Bronchial epithelial cell (primary cell): Measurements from ENCODE around the gene PPP1CA. TPM values are rescaled to one million over a fixed set of nuclear protein-coding genes. Genes with fewer than 3 reads are reported as not detected.

Experiments
- DNase-seq: peaks from one replicate; pipeline ENCODE4 v3.0.0-alpha.2; 2010; ENCODE audit warnings: low read depth
- FAIRE-seq: peaks from 2 replicates; lab custom pipeline; 2011; peaks lifted over from hg19 to GRCh38; lab: Jason Lieb, UNC
- H3K27me3 ChIP-seq: 2 replicates; pipeline ENCODE4 v1.5.1; 2011; ENCODE audit warnings: low read length; ENCODE audit not compliant: control insufficient read depth, insufficient read depth
- H3K36me3 ChIP-seq: 2 replicates; pipeline ENCODE4 v1.5.1; 2011; ENCODE audit warnings: low read length; ENCODE audit not compliant: control insufficient read depth, insufficient read depth
- H3K4me3 ChIP-seq: 2 replicates; pipeline ENCODE4 v1.5.1; 2011; ENCODE audit warnings: mild to moderate bottlenecking, low read depth, low read length, control low read depth
- total RNA-seq: library from RNA; depleted of rRNA; stranded (reverse); fragments of >200 nt; gene quantifications from 2 replicates; pipeline ENCODE4 v1.2.1, GENCODE V29; 2014
- TF ChIP-seq, protein P1 (sequence below): IDR thresholded peaks from 2 replicates; pipeline ENCODE4 v1.5.1; 2011; ENCODE audit warnings: mild to moderate bottlenecking, moderate library complexity, low read length, control low read depth, inconsistent platforms; ENCODE audit not compliant: insufficient read depth, severe bottlenecking

PPP1CA gene
- total RNA-seq, 1 donor from 2014 or later: 209 TPM

GRCh38 chr11:67409781-67410368 is 8.2 kb upstream of the PPP1CA start:
- Histone ChIP-seq H3K36me3 (no peaks in the 10 kb centered on the region), H3K27me3 (peaks cover 10% of the 10 kb centered on the region), H3K4me3 (no peak overlapping the region)
- TF ChIP-seq, protein P1, sequence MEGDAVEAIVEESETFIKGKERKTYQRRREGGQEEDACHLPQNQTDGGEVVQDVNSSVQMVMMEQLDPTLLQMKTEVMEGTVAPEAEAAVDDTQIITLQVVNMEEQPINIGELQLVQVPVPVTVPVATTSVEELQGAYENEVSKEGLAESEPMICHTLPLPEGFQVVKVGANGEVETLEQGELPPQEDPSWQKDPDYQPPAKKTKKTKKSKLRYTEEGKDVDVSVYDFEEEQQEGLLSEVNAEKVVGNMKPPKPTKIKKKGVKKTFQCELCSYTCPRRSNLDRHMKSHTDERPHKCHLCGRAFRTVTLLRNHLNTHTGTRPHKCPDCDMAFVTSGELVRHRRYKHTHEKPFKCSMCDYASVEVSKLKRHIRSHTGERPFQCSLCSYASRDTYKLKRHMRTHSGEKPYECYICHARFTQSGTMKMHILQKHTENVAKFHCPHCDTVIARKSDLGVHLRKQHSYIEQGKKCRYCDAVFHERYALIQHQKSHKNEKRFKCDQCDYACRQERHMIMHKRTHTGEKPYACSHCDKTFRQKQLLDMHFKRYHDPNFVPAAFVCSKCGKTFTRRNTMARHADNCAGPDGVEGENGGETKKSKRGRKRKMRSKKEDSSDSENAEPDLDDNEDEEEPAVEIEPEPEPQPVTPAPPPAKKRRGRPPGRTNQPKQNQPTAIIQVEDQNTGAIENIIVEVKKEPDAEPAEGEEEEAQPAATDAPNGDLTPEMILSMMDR: no peak
- no peak for DNase-seq
- FAIRE-seq: no peak

DNA sequence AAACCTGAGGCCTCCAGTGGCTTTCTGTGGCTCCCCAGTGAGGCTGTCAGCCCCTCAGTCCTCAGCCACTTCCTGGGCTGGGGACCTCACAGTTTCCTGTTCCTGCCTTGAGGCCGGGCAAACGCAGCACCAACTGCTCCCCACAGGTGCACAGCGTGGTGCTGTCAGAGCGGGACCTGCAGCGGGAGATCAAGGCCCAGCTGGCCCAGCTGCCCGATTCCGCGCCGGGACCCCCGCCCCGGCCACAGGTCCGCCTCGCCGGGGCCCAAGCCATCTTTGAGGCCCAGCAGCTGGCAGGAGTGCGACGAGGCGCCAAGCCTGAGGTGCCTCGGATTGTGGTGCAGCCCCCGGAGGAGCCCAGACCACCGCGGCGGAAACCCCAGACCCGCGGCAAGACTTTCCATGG is 7.6 kb upstream of the PPP1CA start:
- DNase-seq (no peak), FAIRE-seq (no peak)
- H3K36me3 ChIP-seq: no peaks in the 10 kb centered on the region
- H3K4me3 ChIP-seq: no peak overlapping the region
- peaks cover 10% of the 10 kb centered on the region for H3K27me3 ChIP-seq
- TF ChIP-seq, protein P1: no peak

DNA sequence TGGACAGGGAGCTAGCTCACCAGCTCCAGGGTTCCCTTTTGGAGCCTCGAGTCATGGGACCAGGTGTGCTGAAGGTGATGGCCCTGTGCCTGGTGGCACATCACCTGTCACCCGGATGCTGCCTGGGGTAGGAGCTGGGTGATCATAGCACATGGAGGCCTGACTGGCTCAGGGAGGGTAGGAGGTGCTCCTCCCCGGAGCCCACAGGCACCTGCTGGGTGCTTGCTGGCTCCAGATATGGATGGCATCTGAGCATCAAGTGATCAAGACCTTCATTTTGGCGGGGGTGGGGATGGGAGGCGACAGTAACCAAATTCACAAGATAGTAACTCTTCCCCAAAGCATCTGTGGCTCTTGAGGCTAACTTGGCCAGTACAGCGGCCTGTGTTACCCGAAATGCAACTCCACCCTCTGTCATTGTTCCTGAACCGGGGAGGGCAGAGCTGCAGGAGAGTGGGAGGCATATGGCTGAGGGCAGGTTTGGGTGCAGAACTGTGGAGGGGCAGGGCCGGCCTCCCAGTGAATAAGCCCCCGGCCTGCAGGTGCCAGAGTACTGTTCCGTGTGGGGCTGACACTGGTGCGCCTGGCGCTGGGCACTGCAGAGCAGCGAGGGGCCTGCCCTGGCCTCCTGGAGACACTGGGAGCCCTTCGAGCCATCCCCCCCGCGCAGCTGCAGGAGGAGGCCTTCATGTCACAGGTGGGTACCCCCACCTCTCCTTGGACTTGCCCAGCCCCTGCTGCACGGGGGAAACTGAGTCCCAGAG is 7.0 kb upstream of the PPP1CA start:
- Histone ChIP-seq H3K4me3 (no peak overlapping the region), H3K27me3 (peaks cover 10% of the 10 kb centered on the region), H3K36me3 (no peaks in the 10 kb centered on the region)
- TF ChIP-seq, protein P1: no peak
- DNase-seq (no peak), FAIRE-seq (no peak)

- Histone ChIP-seq H3K36me3 (no peaks in the 10 kb centered on the region), H3K4me3 (no peak overlapping the region), H3K27me3 (peaks cover 10% of the 10 kb centered on the region)
- DNase-seq (no peak), FAIRE-seq (no peak)
- TF ChIP-seq, protein P1: no peak
Observed at GRCh38 chr11:67407688-67408163, 6.1 kb upstream of the PPP1CA start.

- FAIRE-seq: no peak
- H3K4me3 ChIP-seq: no peak overlapping the region
- no peak for DNase-seq
- H3K27me3 ChIP-seq: peaks cover 10% of the 10 kb centered on the region
- no peaks in the 10 kb centered on the region for H3K36me3 ChIP-seq
- TF ChIP-seq, protein P1: no peak
Observed at GRCh38 chr11:67406969-67407687, 5.5 kb upstream of the PPP1CA start.
